GM19452 (cell line): ENCODE measurements around the gene NCR3LG1.
"Not testable (repeated sequence)": the region's sequence is repeated elsewhere in the genome, so short reads cannot be mapped to it uniquely, and the experiment has no call there.

Source experiments
- ATAC-seq: cut with Tn5 transposase; IDR thresholded peaks from one replicate; pipeline ENCODE4 v1.9.1; 2021; ENCODE audit not compliant: unreplicated experiment

The NCR3LG1 gene

GRCh38 chr11:17410606-17411379 is 59.2 kb downstream of the NCR3LG1 start:
- no peak for ATAC-seq

DNA sequence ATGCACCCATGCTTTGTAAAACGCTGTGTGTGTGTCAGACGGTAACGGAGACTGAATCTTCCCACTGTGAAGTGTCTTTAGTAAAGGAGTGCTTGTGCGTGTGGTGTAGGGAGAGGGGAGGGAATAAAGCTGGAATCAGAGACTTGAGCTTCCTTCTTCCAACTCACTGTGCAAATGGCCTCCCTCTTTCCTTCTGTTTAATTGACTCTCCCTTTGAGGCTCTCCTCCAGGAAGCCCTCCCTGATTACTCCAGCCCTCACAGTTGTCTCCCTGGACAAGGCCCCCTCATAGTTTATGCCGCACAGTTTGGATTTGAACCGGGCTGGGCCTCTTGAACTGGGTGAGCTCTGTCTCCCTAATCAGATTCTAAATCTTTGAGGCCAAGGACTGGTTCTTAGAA is 59.8 kb downstream of the NCR3LG1 start:
- no peak for ATAC-seq

- ATAC-seq, result no peak
Observed at GRCh38 chr11:17412488-17413180, 61.0 kb downstream of the NCR3LG1 start.

- ATAC-seq, result no peak
Observed at GRCh38 chr11:17413414-17414316, 62.1 kb downstream of the NCR3LG1 start.

DNA sequence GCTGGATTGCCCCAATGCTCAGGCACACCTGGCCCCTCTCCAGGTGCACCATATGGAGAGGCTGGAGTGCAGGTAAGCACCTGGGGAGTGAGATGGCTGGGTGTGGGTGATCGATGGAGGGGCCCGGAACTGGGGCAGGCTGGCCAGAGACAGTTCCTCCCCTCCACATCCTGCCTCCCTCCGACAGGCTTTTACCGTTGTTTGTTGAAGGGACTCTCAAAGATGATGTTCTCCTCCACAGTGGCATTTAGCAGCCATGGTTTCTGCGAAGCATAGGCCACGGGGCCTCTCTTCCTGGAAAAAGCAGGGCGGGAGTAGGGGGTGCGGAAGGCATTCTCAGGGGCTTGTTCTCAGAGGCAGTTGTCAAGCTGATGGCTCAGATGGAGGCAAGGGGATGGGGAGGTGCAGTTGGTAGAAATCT is 62.7 kb downstream of the NCR3LG1 start:
- ATAC-seq, result no peak

DNA sequence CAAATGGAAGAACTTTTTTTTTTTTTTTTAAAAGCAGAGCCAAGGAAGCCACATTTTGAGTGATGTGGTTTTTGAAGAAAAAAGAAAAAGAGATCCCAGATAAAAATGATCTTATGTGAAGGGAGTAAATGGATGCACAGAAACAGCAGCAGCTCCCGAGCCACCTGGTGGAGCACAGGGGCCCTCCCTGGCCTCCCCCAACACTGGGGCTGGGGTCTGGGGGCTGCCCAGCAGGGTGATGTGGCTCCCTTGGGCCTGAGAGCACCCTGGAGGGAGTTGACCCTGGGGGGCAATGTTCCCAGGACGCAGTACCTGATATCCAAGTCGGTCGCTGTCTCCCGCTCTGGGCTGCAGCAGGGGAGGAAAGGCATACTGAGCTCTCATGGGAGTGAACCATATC is 63.4 kb downstream of the NCR3LG1 start:
- ATAC-seq, result no peak

DNA sequence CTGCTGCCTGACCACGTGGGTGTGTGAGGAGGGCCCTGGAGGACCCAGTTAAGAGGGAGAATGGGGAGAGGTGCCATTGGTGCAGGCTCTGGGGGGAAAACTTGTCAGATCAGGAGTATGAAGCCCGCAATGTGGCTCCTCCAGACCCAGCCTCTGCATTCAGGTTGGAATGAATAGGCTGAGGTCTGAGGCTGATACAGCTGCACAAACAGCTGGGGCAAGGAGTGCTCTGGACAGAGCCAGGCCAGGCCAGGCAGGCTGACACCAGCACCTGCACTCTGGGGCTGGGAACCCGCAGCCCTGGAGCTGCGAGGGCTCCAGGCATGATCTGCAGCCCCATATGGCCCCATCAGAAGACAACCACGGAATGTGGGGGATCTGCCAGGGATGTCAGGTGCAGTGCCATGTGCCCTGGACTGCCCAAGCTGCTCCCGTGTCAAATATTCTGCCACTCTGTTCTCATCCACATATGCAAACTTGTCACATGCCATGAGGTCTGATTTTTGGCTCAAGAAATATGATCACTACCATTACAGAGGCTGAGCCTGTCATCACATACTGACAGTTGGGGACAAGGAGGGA is 64.0 kb downstream of the NCR3LG1 start:
- ATAC-seq, result no peak

- ATAC-seq, result no peak
Observed at GRCh38 chr11:17416492-17416891, 64.9 kb downstream of the NCR3LG1 start.

GRCh38 chr11:17418444-17419081 is 67.0 kb downstream of the NCR3LG1 start:
- no peak for ATAC-seq

DNA sequence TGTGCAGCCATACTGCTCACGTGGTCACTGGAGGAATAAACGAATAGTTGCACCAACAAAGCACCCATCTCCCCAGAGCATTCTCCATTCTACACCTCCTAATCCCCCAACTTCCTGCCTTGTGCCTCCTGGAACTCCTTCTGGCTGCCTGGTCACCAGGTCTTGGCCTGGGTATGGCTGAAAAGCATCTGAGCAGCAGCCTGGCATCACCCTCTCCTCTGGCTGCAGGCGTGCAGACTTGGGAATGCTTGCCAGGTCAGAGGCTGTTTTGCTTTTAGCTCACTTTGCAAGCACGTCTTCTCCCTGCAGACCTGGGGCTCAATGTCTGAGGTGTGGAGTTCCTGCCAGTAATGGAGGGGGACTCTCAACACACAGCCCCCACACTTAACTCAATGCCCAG is 70.2 kb downstream of the NCR3LG1 start:
- no peak for ATAC-seq

GRCh38 chr11:17423533-17424310 is 72.1 kb downstream of the NCR3LG1 start:
- no peak for ATAC-seq

DNA sequence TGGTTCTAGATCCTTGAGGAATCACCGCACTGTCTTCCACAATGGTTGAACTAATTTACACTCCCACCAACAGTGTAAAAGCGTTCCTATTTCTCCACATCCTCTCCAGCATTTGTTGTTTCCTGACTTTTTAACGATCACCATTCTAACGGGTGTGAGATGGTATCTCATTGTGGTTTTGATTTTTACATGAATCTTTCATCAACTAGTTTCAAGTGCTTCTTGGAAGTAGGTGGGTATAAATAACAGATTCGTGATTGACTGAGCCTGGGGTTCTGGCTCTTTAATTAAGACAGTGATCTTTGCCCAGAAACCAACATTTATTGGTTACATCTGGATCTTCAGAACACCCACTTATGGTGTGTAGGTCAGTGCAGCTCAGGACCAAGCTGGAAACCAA is 74.6 kb downstream of the NCR3LG1 start:
- ATAC-seq, result not testable (repeated sequence)
